Measurements from ENCODE around the gene IYD. TPM values are rescaled to one million over a fixed set of nuclear protein-coding genes. Genes with fewer than 3 reads are reported as not detected.
A peak's percentile ranks its signal among the peaks of the same experiment; 100 is the strongest.

Gene IYD, protein sequence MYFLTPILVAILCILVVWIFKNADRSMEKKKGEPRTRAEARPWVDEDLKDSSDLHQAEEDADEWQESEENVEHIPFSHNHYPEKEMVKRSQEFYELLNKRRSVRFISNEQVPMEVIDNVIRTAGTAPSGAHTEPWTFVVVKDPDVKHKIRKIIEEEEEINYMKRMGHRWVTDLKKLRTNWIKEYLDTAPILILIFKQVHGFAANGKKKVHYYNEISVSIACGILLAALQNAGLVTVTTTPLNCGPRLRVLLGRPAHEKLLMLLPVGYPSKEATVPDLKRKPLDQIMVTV
- total RNA-seq (not detected), polyA plus RNA-seq (not detected)

DNA sequence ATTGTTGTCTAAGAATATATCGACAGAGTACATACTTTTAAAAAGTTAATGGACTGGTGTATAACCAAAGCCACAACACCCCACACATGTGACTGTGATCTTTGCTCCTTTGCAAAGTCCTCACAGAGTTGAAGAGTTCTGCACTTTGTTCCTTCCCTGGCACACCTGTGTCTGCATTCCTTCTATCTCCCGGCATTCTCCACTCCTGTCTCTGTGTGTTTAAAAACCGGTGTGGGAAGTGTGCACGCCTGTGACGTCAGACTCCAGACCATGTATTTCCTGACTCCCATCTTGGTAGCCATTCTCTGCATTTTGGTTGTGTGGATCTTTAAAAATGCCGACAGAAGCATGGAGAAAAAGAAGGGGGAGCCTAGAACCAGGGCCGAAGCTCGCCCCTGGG, at the start of gene IYD:
IYD (plus strand) TSS at position 251 of the 400 bp plus-strand sequence; CDS start at position 271, 20 bp downstream.
- DNase-seq: no peak
- no peaks in the 10 kb centered on the region for H3K9me3 Mint-ChIP-seq
- Histone ChIP-seq H3K27ac (ENCODE audit: low read depth, low read length) (no peak within 1 kb of the TSS), H3K4me3 (ENCODE audit: low read length) (no peak within 1 kb of the TSS), H3K27me3 (ENCODE audit: insufficient read depth, low read length, poor library complexity, severe bottlenecking) (no peaks in the 10 kb centered on the region), H3K9me3 (ENCODE audit: low read length) (no peaks in the 10 kb centered on the region), H3K4me1 (ENCODE audit: insufficient read depth, low read length) (no peaks in the 10 kb centered on the region), H3K36me3 (ENCODE audit: insufficient read depth, low read length) (no peaks in the 10 kb centered on the region)
- H3K27ac Mint-ChIP-seq: no peak within 1 kb of the TSS
- CTCF ChIA-PET: no interaction called here
- no peaks in the 10 kb centered on the region for H3K4me1 Mint-ChIP-seq
- POLR2A ChIA-PET: no interaction called here
- H3K36me3 Mint-ChIP-seq: no peaks in the 10 kb centered on the region
- peaks cover 0 to 3% of the 10 kb centered on the region in 2 donors for H3K27me3 Mint-ChIP-seq
- no peak within 1 kb of the TSS for H3K4me3 Mint-ChIP-seq

- H3K4me1 ChIP-seq (ENCODE audit: insufficient read depth, low read length): no peaks in the 10 kb centered on the region
- H3K36me3 Mint-ChIP-seq: peaks cover 0 to 5% (median 0%) of the 10 kb centered on the region in 3 donors
- H3K27ac ChIP-seq (ENCODE audit: low read depth, low read length): no peak overlapping the region
- no peaks in the 10 kb centered on the region for H3K36me3 ChIP-seq (ENCODE audit: insufficient read depth, low read length)
- POLR2A ChIA-PET: no interaction called here
- no peak overlapping the region for H3K27ac Mint-ChIP-seq
- H3K4me3 ChIP-seq (ENCODE audit: low read length): no peak overlapping the region
- H3K27me3 ChIP-seq (ENCODE audit: insufficient read depth, low read length, poor library complexity, severe bottlenecking): no peaks in the 10 kb centered on the region
- H3K27me3 Mint-ChIP-seq: peaks cover 3 to 5% of the 10 kb centered on the region in 2 donors
- DNase-seq: no peak
- H3K4me3 Mint-ChIP-seq: no peak overlapping the region
- CTCF ChIA-PET: interaction anchor here (1.4 kb wide), 1 partner anchor 239 kb away, joined by 5 read pairs; no protein-coding TSS in a partner anchor
- no peaks in the 10 kb centered on the region for H3K4me1 Mint-ChIP-seq
- H3K9me3 Mint-ChIP-seq: no peaks in the 10 kb centered on the region
- no peaks in the 10 kb centered on the region for H3K9me3 ChIP-seq (ENCODE audit: low read length)
Measured at GRCh38 chr6:150319924-150320323, 48.9 kb upstream of the IYD start.

DNA sequence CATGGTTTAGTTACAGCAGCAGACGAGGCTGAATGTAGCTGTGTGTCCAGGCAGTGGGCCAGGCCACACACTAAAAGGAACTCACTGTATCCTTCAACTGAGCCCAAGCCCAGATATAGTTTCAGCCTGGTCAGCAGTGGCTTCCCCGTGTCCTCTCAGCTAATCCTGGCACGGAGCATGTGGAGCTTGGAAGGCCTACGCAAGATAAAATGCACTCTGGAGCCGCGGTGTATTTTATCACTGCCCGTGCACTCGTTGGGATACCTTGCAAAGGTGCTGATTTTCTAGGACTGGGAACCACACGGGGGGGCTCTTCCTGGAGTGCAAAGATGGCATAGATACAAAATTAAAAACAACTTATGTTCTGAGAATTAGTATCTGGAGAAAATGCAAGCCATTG, 48.4 kb upstream of the IYD start:
- DNase-seq: no peak
- no peak overlapping the region for H3K27ac Mint-ChIP-seq
- Histone ChIP-seq H3K27me3 (ENCODE audit: insufficient read depth, low read length, poor library complexity, severe bottlenecking) (no peaks in the 10 kb centered on the region), H3K27ac (ENCODE audit: low read depth, low read length) (no peak overlapping the region), H3K4me3 (ENCODE audit: low read length) (no peak overlapping the region), H3K4me1 (ENCODE audit: insufficient read depth, low read length) (no peaks in the 10 kb centered on the region), H3K9me3 (ENCODE audit: low read length) (no peaks in the 10 kb centered on the region), H3K36me3 (ENCODE audit: insufficient read depth, low read length) (no peaks in the 10 kb centered on the region)
- peaks cover 3 to 5% of the 10 kb centered on the region in 2 donors for H3K27me3 Mint-ChIP-seq
- H3K9me3 Mint-ChIP-seq: no peaks in the 10 kb centered on the region
- CTCF ChIA-PET: interaction anchor here (1.4 kb wide), 1 partner anchor 240 kb away, joined by 5 read pairs; no protein-coding TSS in a partner anchor
- no peak overlapping the region for H3K4me3 Mint-ChIP-seq
- H3K36me3 Mint-ChIP-seq: peaks cover 0 to 5% (median 0%) of the 10 kb centered on the region in 3 donors
- H3K4me1 Mint-ChIP-seq: no peaks in the 10 kb centered on the region
- POLR2A ChIA-PET: no interaction called here

DNA sequence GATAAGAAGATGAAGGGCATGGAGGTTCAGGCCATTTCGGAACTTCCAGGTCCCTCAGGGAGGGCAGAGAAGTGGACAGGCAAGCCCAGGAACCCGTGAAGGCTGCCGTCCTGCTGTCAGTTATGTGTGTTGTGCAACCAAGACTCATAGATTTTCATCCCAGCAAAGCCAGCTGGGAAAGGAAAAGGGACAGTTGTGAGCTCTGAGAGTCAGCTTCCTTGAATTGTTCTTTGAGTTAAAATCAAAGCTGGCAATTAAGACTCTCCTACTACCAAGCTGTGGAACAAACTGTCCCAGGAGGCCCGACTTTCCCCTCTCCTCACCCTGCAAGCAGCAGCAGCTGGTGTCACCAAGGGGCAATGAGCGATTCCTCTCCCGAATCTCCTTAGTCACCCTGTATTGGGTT, 46.3 kb upstream of the IYD start:
- POLR2A ChIA-PET: no interaction called here
- no peaks in the 10 kb centered on the region for H3K27me3 ChIP-seq (ENCODE audit: insufficient read depth, low read length, poor library complexity, severe bottlenecking)
- DNase-seq: no peak
- Mint-ChIP-seq H3K9me3 (no peaks in the 10 kb centered on the region), H3K27ac (no peak overlapping the region), H3K4me3 (no peak overlapping the region), H3K4me1 (no peaks in the 10 kb centered on the region), H3K36me3 (peaks cover 0 to 5% (median 0%) of the 10 kb centered on the region in 3 donors), H3K27me3 (peaks cover 3 to 5% of the 10 kb centered on the region in 2 donors)
- H3K4me3 ChIP-seq (ENCODE audit: low read length): no peak overlapping the region
- no peaks in the 10 kb centered on the region for H3K36me3 ChIP-seq (ENCODE audit: insufficient read depth, low read length)
- H3K4me1 ChIP-seq (ENCODE audit: insufficient read depth, low read length): no peaks in the 10 kb centered on the region
- CTCF ChIA-PET: interaction anchor here (1.4 kb wide), 1 partner anchor 20 kb away, joined by 4 read pairs; no protein-coding TSS in a partner anchor
- H3K27ac ChIP-seq (ENCODE audit: low read depth, low read length): no peak overlapping the region
- no peaks in the 10 kb centered on the region for H3K9me3 ChIP-seq (ENCODE audit: low read length)

DNA sequence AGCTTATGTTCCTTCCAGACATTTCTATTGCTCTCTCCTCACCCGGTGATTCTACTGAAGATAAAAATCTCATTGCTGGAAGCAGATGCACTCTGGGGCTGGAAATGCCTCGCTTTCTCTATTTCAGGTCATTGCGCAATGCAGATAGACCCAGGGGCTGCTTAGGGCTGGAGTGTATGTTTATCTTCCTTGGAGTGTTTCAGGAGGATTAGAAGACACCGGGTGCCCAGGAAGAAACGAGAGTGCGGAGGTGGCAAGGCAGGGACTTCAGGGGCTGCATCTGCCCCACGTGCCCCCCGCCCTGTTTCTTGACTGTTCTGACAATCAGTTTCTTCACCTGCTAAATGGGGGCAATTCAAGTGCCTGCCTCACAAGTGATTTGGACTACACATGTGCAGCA, 45.6 kb upstream of the IYD start:
- Histone ChIP-seq H3K36me3 (ENCODE audit: insufficient read depth, low read length) (no peaks in the 10 kb centered on the region), H3K4me3 (ENCODE audit: low read length) (no peak overlapping the region), H3K27ac (ENCODE audit: low read depth, low read length) (no peak overlapping the region), H3K4me1 (ENCODE audit: insufficient read depth, low read length) (no peaks in the 10 kb centered on the region), H3K27me3 (ENCODE audit: insufficient read depth, low read length, poor library complexity, severe bottlenecking) (no peaks in the 10 kb centered on the region), H3K9me3 (ENCODE audit: low read length) (no peaks in the 10 kb centered on the region)
- Mint-ChIP-seq H3K36me3 (peaks cover 0 to 5% (median 0%) of the 10 kb centered on the region in 3 donors), H3K27ac (peak overlapping the region in 1 of 8 donors; percentile 24), H3K9me3 (no peaks in the 10 kb centered on the region), H3K4me3 (no peak overlapping the region), H3K27me3 (peaks cover 3 to 5% of the 10 kb centered on the region in 2 donors), H3K4me1 (no peaks in the 10 kb centered on the region)
- POLR2A ChIA-PET: no interaction called here
- DNase-seq: no peak
- CTCF ChIA-PET: interaction anchor here (1.2 kb wide), 1 partner anchor 242 kb away, joined by 4 read pairs; no protein-coding TSS in a partner anchor

DNA sequence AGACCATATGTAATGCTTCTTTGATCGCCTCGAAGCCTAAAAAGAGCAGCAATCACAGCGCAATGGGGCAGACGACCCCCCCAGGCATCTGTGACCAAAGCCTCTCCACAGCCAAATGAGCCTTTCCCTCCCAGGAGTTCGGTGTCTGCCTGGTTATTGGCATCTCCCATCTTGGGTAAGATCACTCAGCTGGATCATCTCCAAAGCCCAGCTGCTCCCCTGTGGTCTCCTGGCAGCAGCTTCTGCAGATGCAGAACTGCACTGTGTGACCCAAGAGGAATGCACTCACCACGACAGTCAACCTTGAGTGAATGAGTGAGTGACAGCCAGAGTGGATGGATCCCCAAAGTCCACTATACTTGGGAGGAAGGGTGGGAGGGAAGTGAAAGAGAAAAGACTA, 44.8 kb upstream of the IYD start:
- Mint-ChIP-seq H3K27me3 (peaks cover 3 to 5% of the 10 kb centered on the region in 2 donors), H3K27ac (peak overlapping the region in 1 of 8 donors; percentile 41), H3K4me3 (no peak overlapping the region), H3K9me3 (no peaks in the 10 kb centered on the region), H3K36me3 (peaks cover 0 to 5% (median 0%) of the 10 kb centered on the region in 3 donors), H3K4me1 (no peaks in the 10 kb centered on the region)
- Histone ChIP-seq H3K27me3 (ENCODE audit: insufficient read depth, low read length, poor library complexity, severe bottlenecking) (no peaks in the 10 kb centered on the region), H3K9me3 (ENCODE audit: low read length) (no peaks in the 10 kb centered on the region), H3K27ac (ENCODE audit: low read depth, low read length) (no peak overlapping the region), H3K4me3 (ENCODE audit: low read length) (no peak overlapping the region), H3K4me1 (ENCODE audit: insufficient read depth, low read length) (no peaks in the 10 kb centered on the region), H3K36me3 (ENCODE audit: insufficient read depth, low read length) (no peaks in the 10 kb centered on the region)
- no peak for DNase-seq
- ChIA-PET CTCF (interaction anchor here (1.2 kb wide), 1 partner anchor 243 kb away, joined by 4 read pairs; no protein-coding TSS in a partner anchor), POLR2A (interaction anchor here (1.1 kb wide), 1 partner anchor 23 kb away, joined by 3 read pairs; no protein-coding TSS in a partner anchor)

- Mint-ChIP-seq H3K27me3 (peaks cover 3 to 7% of the 10 kb centered on the region in 2 donors), H3K4me1 (no peaks in the 10 kb centered on the region), H3K27ac (no peak overlapping the region), H3K36me3 (peaks cover 0 to 5% (median 0%) of the 10 kb centered on the region in 3 donors), H3K4me3 (no peak overlapping the region), H3K9me3 (no peaks in the 10 kb centered on the region)
- no peak for DNase-seq
- Histone ChIP-seq H3K4me1 (ENCODE audit: insufficient read depth, low read length) (no peaks in the 10 kb centered on the region), H3K36me3 (ENCODE audit: insufficient read depth, low read length) (no peaks in the 10 kb centered on the region), H3K27ac (ENCODE audit: low read depth, low read length) (no peak overlapping the region), H3K4me3 (ENCODE audit: low read length) (no peak overlapping the region), H3K27me3 (ENCODE audit: insufficient read depth, low read length, poor library complexity, severe bottlenecking) (no peaks in the 10 kb centered on the region), H3K9me3 (ENCODE audit: low read length) (no peaks in the 10 kb centered on the region)
- POLR2A ChIA-PET: interaction anchor here (1.1 kb wide), 1 partner anchor 24 kb away, joined by 3 read pairs; no protein-coding TSS in a partner anchor
- CTCF ChIA-PET: interaction anchor here (0.6 to 0.7 kb wide), 2 partner anchors 244 to 254 kb away, joined by 3 to 4 read pairs; no protein-coding TSS in a partner anchor
Measured at GRCh38 chr6:150325066-150325772, 43.6 kb upstream of the IYD start.

All from CD8-positive, alpha-beta memory T cell (primary cell).